ENCODE measurements around the gene OR51V1.

The OR51V1 gene

GRCh38 chr11:5203366-5203765, 2.9 kb upstream of the OR51V1 start:
- no peak overlapping the region for H3K27ac ChIP-seq
- no peak for TF ChIP-seq CTCF (IDR thresholded peaks at IDR 0.05)

GRCh38 chr11:5198285-5198684, 2.2 kb downstream of the OR51V1 start:
- no peak for TF ChIP-seq CTCF (IDR thresholded peaks at IDR 0.05)
- no peaks in the 10 kb centered on the region for H3K27me3 ChIP-seq
- no peaks in the 10 kb centered on the region for H3K9me3 ChIP-seq
- no peaks in the 10 kb centered on the region for H3K36me3 ChIP-seq
- no peak overlapping the region for H3K4me3 ChIP-seq (ENCODE audit: low read depth in 1 of 2, low read length in 1 of 2)
- no peaks in the 10 kb centered on the region for H3K4me1 ChIP-seq (ENCODE audit: control insufficient read depth in 1 of 2, insufficient read depth in 1 of 2, low read depth in 1 of 2, low read length in 1 of 2)
- H3K27ac ChIP-seq = no peak overlapping the region

More at GRCh38 chr11:5203366-5203765, 2.9 kb upstream of the OR51V1 start:
- H3K36me3 ChIP-seq = no peaks in the 10 kb centered on the region
- H3K4me1 ChIP-seq (ENCODE audit: control insufficient read depth in 1 of 2, insufficient read depth in 1 of 2, low read depth in 1 of 2, low read length in 1 of 2) = no peaks in the 10 kb centered on the region
- no peak overlapping the region for H3K4me3 ChIP-seq (ENCODE audit: low read depth in 1 of 2, low read length in 1 of 2)
- H3K9me3 ChIP-seq = no peaks in the 10 kb centered on the region
- H3K27me3 ChIP-seq = no peaks in the 10 kb centered on the region

- Histone ChIP-seq H3K36me3 (no peaks in the 10 kb centered on the region), H3K9me3 (no peaks in the 10 kb centered on the region), H3K27ac (no peak overlapping the region), H3K27me3 (no peaks in the 10 kb centered on the region), H3K4me1 (ENCODE audit: control insufficient read depth in 1 of 2, insufficient read depth in 1 of 2, low read depth in 1 of 2, low read length in 1 of 2) (no peaks in the 10 kb centered on the region), H3K4me3 (ENCODE audit: low read depth in 1 of 2, low read length in 1 of 2) (no peak overlapping the region)
- no peak for TF ChIP-seq CTCF (IDR thresholded peaks at IDR 0.05)
These were observed 2.9 kb downstream of the OR51V1 start for GRCh38 chr11:5197536-5197935.

GRCh38 chr11:5196731-5197130, 3.8 kb downstream of the OR51V1 start:
- Histone ChIP-seq H3K4me1 (ENCODE audit: control insufficient read depth in 1 of 2, insufficient read depth in 1 of 2, low read depth in 1 of 2, low read length in 1 of 2) (no peaks in the 10 kb centered on the region), H3K36me3 (no peaks in the 10 kb centered on the region), H3K4me3 (ENCODE audit: low read depth in 1 of 2, low read length in 1 of 2) (no peak overlapping the region), H3K9me3 (no peaks in the 10 kb centered on the region), H3K27me3 (no peaks in the 10 kb centered on the region), H3K27ac (no peak overlapping the region)
- TF ChIP-seq CTCF (IDR thresholded peaks at IDR 0.05) = no peak

- Histone ChIP-seq H3K4me3 (ENCODE audit: low read depth in 1 of 2, low read length in 1 of 2) (no peak overlapping the region), H3K9me3 (no peaks in the 10 kb centered on the region), H3K4me1 (ENCODE audit: control insufficient read depth in 1 of 2, insufficient read depth in 1 of 2, low read depth in 1 of 2, low read length in 1 of 2) (no peaks in the 10 kb centered on the region), H3K27ac (no peak overlapping the region), H3K27me3 (no peaks in the 10 kb centered on the region), H3K36me3 (no peaks in the 10 kb centered on the region)
- no peak for TF ChIP-seq CTCF (IDR thresholded peaks at IDR 0.05)
These were observed 4.4 kb downstream of the OR51V1 start for GRCh38 chr11:5196067-5196466.

GRCh38 chr11:5192738-5193137, 7.7 kb downstream of the OR51V1 start:
- no peaks in the 10 kb centered on the region for H3K27me3 ChIP-seq
- H3K27ac ChIP-seq = no peak overlapping the region
- no peaks in the 10 kb centered on the region for H3K4me1 ChIP-seq (ENCODE audit: control insufficient read depth in 1 of 2, insufficient read depth in 1 of 2, low read depth in 1 of 2, low read length in 1 of 2)
- no peaks in the 10 kb centered on the region for H3K36me3 ChIP-seq
- no peaks in the 10 kb centered on the region for H3K9me3 ChIP-seq
- H3K4me3 ChIP-seq (ENCODE audit: low read depth in 1 of 2, low read length in 1 of 2) = no peak overlapping the region
- no peak for TF ChIP-seq CTCF (IDR thresholded peaks at IDR 0.05)
